Liver (tissue), 9 donors: ENCODE data around the gene LSM3. TPM values are rescaled to one million over a fixed set of nuclear protein-coding genes. Genes with fewer than 3 reads are reported as not detected.

Experiments
- DNase-seq: peaks from one replicate; pipeline ENCODE4 v3.0.0-alpha.2; 2017; ENCODE audit warnings: low spot score
- H3K27ac ChIP-seq, 2 donors: one replicate each; pipeline ENCODE4 v1.7.0; 2013; ENCODE audit warnings: inconsistent platforms in 2 of 2, low read length in 2 of 2, control low read depth in 1 of 2, low read depth in 1 of 2, mild to moderate bottlenecking in 1 of 2
- H3K27me3 ChIP-seq, 4 donors: one replicate each; pipeline versions ENCODE4 v1.6.1 to v1.7.0; 2013; ENCODE audit warnings: low read length in 3 of 4, inconsistent platforms in 1 of 4, mild to moderate bottlenecking in 1 of 4, moderate library complexity in 1 of 4; ENCODE audit not compliant: control insufficient read depth in 4 of 4, insufficient read depth in 4 of 4
- H3K36me3 ChIP-seq, 4 donors: one replicate each; pipeline versions ENCODE4 v1.6.1 to v1.7.0; 2013; ENCODE audit warnings: low read length in 3 of 4, mild to moderate bottlenecking in 3 of 4, low read depth in 1 of 4, moderate library complexity in 1 of 4; ENCODE audit not compliant: control insufficient read depth in 4 of 4, insufficient read depth in 3 of 4
- H3K4me1 ChIP-seq, 4 donors: one replicate each; pipeline versions ENCODE4 v1.6.1 to v1.7.0; 2013; ENCODE audit warnings: low read length in 3 of 4, mild to moderate bottlenecking in 3 of 4, moderate library complexity in 1 of 4; ENCODE audit not compliant: control insufficient read depth in 4 of 4, insufficient read depth in 4 of 4
- H3K4me3 ChIP-seq, 3 donors: one replicate each; pipeline versions ENCODE4 v1.6.1 to v1.7.0; 2013; ENCODE audit warnings: low read length in 3 of 3, control low read depth in 1 of 3, low read depth in 1 of 3, mild to moderate bottlenecking in 1 of 3
- H3K9ac ChIP-seq, 2 donors: one replicate each; pipeline ENCODE4 v1.7.0; 2013; ENCODE audit warnings: low read length in 2 of 2, mild to moderate bottlenecking in 2 of 2, moderate library complexity in 2 of 2, control low read depth in 1 of 2, low read depth in 1 of 2
- H3K9me3 ChIP-seq, 4 donors: one replicate each; pipeline versions ENCODE4 v1.6.1 to v1.7.0; 2013; ENCODE audit warnings: low read length in 3 of 4; ENCODE audit not compliant: control insufficient read depth in 4 of 4
- ATF3 ChIP-seq: IDR thresholded peaks from 2 replicates; pipeline ENCODE4 v1.6.1; 2016; ENCODE audit warnings: antibody characterized with exemption
- CTCF ChIP-seq: fragments of 150-350 bp; IDR thresholded peaks from 2 replicates; pipeline ENCODE4 v1.5.1; 2017; ENCODE audit warnings: improper control_type of control experiment, low read depth, low read length; ENCODE audit not compliant: missing input control
- EGR1 ChIP-seq, 2 donors: IDR thresholded peaks; 2 replicates each; pipeline ENCODE4 v1.6.1; 2016 to 2018; ENCODE audit warnings: antibody characterized with exemption in 2 of 2, low read depth in 2 of 2
- FOXA1 ChIP-seq: IDR thresholded peaks from 2 replicates; pipeline ENCODE4 v1.6.1; 2016; ENCODE audit warnings: antibody characterized with exemption
- FOXA2 ChIP-seq: IDR thresholded peaks from 2 replicates; pipeline ENCODE4 v1.6.1; 2016; ENCODE audit warnings: antibody characterized with exemption
- GABPA ChIP-seq, 2 donors: IDR thresholded peaks in 1 of 2; conservative IDR thresholded peaks in 1 of 2; 2 replicates each; pipeline ENCODE4 v1.6.1; 2016; ENCODE audit warnings: antibody characterized with exemption in 2 of 2, mild to moderate bottlenecking in 1 of 2, moderate library complexity in 1 of 2
- HNF4A ChIP-seq, 2 donors: conservative IDR thresholded peaks; 2 replicates each; pipeline ENCODE4 v1.6.1; 2016; ENCODE audit warnings: antibody characterized with exemption in 2 of 2, mild to moderate bottlenecking in 2 of 2
- JUND ChIP-seq, 2 donors: IDR thresholded peaks; 2 replicates each; pipeline ENCODE4 v1.6.1; 2016; ENCODE audit warnings: antibody characterized with exemption in 2 of 2
- NR2F2 ChIP-seq: IDR thresholded peaks from 2 replicates; pipeline ENCODE4 v1.6.1; 2016; ENCODE audit warnings: antibody characterized with exemption
- RAD21 ChIP-seq, 2 donors: IDR thresholded peaks; 2 replicates each; pipeline ENCODE4 v1.6.1; 2016; ENCODE audit warnings: antibody characterized with exemption in 2 of 2, mild to moderate bottlenecking in 2 of 2
- REST ChIP-seq: IDR thresholded peaks from 2 replicates; pipeline ENCODE4 v1.6.1; 2016; ENCODE audit warnings: antibody characterized with exemption, mild to moderate bottlenecking
- RXRA ChIP-seq, 2 donors: IDR thresholded peaks; 2 replicates each; pipeline ENCODE4 v1.6.1; 2017 to 2018; ENCODE audit warnings: antibody characterized with exemption in 2 of 2, mild to moderate bottlenecking in 1 of 2
- SP1 ChIP-seq: IDR thresholded peaks from 2 replicates; pipeline ENCODE4 v1.6.1; 2018; ENCODE audit warnings: antibody characterized with exemption, mild to moderate bottlenecking
- TAF1 ChIP-seq: conservative IDR thresholded peaks from 2 replicates; pipeline ENCODE4 v1.6.1; 2016; ENCODE audit warnings: antibody characterized with exemption, mild to moderate bottlenecking
- YY1 ChIP-seq: IDR thresholded peaks from 2 replicates; pipeline ENCODE4 v1.6.1; 2016; ENCODE audit warnings: antibody characterized with exemption, mild to moderate bottlenecking
- ZBTB33 ChIP-seq: IDR thresholded peaks from 2 replicates; pipeline ENCODE4 v1.6.1; 2016; ENCODE audit warnings: antibody characterized with exemption
- WGBS: extraction: QIAGEN DNeasy Blood & Tissue Kit; methylation state at CpG from one replicate; pipeline ENCODE4 v1.1.7; 2013; 5-methylcytosine and 5-hydroxymethylcytosine counted together
- polyA plus RNA-seq, 2 donors: library from polyadenylated mRNA; stranded (reverse) in 1 of 2; unstranded in 1 of 2; fragments of 200-250 nt in 1 of 2; fragments of >200 nt in 1 of 2; fragmentation: Nextera tagmentation in 1 of 2; extraction: Ambion mirVana in 1 of 2; gene quantifications; one replicate each; pipeline versions ENCODE4 v1.2.1 to v1.2.3, GENCODE V29; 2013 to 2015
- total RNA-seq, 2 donors: library from RNA; depleted of rRNA; stranded (reverse); fragments of >200 nt; gene quantifications; one replicate each; pipeline ENCODE4 v1.2.3, GENCODE V29; 2014
- donor health status: healthy.
- donor health status: healthy.
- donor health status: healthy.
- donor health status: healthy.
- donor health status: healthy.

Gene LSM3
- total and polyA plus RNA-seq, 4 donors, result 3.7 to 17.0 (median 5.0) TPM

GRCh38 chr3:14150491-14151230 is 28.0 kb upstream of the LSM3 start:
- Histone ChIP-seq H3K27ac (no peak overlapping the region), H3K9ac (no peak overlapping the region), H3K4me3 (no peak overlapping the region), H3K27me3 (no peaks in the 10 kb centered on the region), H3K4me1 (peaks cover 0 to 6% (median 1%) of the 10 kb centered on the region in 4 donors), H3K36me3 (peaks cover 3 to 53% (median 31%) of the 10 kb centered on the region in 4 donors), H3K9me3 (no peaks in the 10 kb centered on the region)
- 95% methylated on average over 9 of the region's 9 CpGs for WGBS
- DNase-seq, result peak; percentile 21
- TF ChIP-seq SP1 (no peak), ZBTB33 (no peak), NR2F2 (no peak), CTCF (no peak), YY1 (no peak), FOXA1 (no peak), RXRA (IDR thresholded peaks at IDR 0.05) (no peak)

- Histone ChIP-seq H3K4me3 (no peak overlapping the region), H3K27me3 (no peaks in the 10 kb centered on the region), H3K27ac (no peak overlapping the region), H3K4me1 (peaks cover 0 to 6% (median 1%) of the 10 kb centered on the region in 4 donors), H3K36me3 (peaks cover 0 to 55% (median 31%) of the 10 kb centered on the region in 4 donors), H3K9ac (no peak overlapping the region), H3K9me3 (no peaks in the 10 kb centered on the region)
- TF ChIP-seq ZBTB33 (no peak), ATF3 (no peak), CTCF (no peak), HNF4A (conservative IDR thresholded peaks at IDR 0.05) (no peak), FOXA1 (no peak), EGR1 (IDR thresholded peaks at IDR 0.05; ENCODE audit: low read depth in 2 of 2) (no peak), REST (no peak), TAF1 (no peak), SP1 (no peak), RXRA (IDR thresholded peaks at IDR 0.05) (no peak), RAD21 (IDR thresholded peaks at IDR 0.05) (no peak), JUND (IDR thresholded peaks at IDR 0.05) (no peak), FOXA2 (no peak), GABPA (IDR thresholded peaks at IDR 0.05 in 1 of 2, conservative IDR thresholded peaks at IDR 0.05 in 1 of 2) (no peak), NR2F2 (no peak)
- DNase-seq, result peak; percentile 13
- 92% methylated on average over 12 of the region's 12 CpGs for WGBS
Observed at GRCh38 chr3:14151471-14152083, 27.0 kb upstream of the LSM3 start.
